ENCODE measurements around the gene ERBB3.
"Not testable (repeated sequence)": the region's sequence is repeated elsewhere in the genome, so short reads cannot be mapped to it uniquely, and the experiment has no call there.

The ERBB3 gene

DNA sequence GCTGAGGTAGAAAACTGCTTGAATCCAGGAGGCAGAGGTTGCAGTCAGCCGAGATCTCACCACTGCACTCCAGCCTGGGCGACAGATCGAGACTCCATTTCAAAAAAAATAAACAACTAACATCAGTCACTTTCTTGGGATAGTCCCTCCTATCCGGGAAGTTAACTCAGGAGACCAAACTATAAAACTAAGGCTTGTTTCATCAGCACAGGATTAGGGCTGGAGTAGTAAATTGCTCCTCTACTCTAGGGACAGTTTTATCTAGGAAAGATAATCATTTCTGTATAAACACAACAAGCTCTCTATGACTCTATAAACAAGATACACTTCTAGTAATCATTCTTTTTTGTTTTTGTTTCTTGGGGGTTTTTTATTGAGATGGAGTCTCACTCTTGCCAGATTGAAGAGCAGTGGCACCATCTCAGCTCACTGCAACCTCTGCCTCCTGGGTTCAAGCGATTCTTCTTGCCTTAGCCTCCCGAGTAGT lies 26.5 kb upstream of the ERBB3 start:
- no peak for TF ChIP-seq CTCF (IDR thresholded peaks at IDR 0.05)
- no peaks in the 10 kb centered on the region for H3K4me1 Mint-ChIP-seq
- no peaks in the 10 kb centered on the region for H3K27me3 Mint-ChIP-seq (ENCODE audit: low read depth, poor library complexity)
- H3K27ac Mint-ChIP-seq, result no peak overlapping the region
- H3K36me3 Mint-ChIP-seq (ENCODE audit: low read depth), result no peaks in the 10 kb centered on the region
- H3K4me3 Mint-ChIP-seq, result no peak overlapping the region
- no peak for DNase-seq
- no peaks in the 10 kb centered on the region for H3K9me3 Mint-ChIP-seq

DNA sequence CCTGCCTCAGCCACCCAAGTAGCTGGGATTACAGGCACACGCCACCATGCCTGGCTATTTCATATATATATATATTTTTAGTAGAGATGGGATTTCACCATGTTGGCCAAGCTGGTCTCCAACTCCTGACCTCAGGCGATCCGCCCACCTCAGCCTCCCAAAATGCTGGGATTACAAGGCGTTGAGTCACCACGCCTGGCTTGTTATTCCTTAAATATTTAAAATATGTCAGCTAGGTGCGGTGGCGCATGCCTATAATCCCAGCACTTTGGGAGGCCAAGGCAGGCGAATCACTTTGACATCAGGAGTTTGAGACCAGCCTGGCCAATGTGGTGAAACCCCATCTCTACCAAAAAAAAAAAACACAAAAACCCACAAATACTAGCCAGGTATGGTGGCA lies 20.0 kb upstream of the ERBB3 start:
- not testable (repeated sequence) for H3K4me3 Mint-ChIP-seq; H3K27ac Mint-ChIP-seq; DNase-seq; H3K27me3 Mint-ChIP-seq (ENCODE audit: low read depth, poor library complexity); H3K9me3 Mint-ChIP-seq; H3K36me3 Mint-ChIP-seq (ENCODE audit: low read depth); H3K4me1 Mint-ChIP-seq

- Mint-ChIP-seq H3K4me1 (no peaks in the 10 kb centered on the region), H3K36me3 (ENCODE audit: low read depth) (no peaks in the 10 kb centered on the region), H3K27me3 (ENCODE audit: low read depth, poor library complexity) (peaks cover 9% of the 10 kb centered on the region), H3K27ac (no peak overlapping the region), H3K4me3 (no peak overlapping the region), H3K9me3 (no peaks in the 10 kb centered on the region)
- DNase-seq, result no peak
- no peak for TF ChIP-seq CTCF (IDR thresholded peaks at IDR 0.05)
Measured at GRCh38 chr12:56061982-56062381, 18.0 kb upstream of the ERBB3 start.

GRCh38 chr12:56062996-56063395 lies 17.0 kb upstream of the ERBB3 start:
- H3K27ac Mint-ChIP-seq, result no peak overlapping the region
- no peaks in the 10 kb centered on the region for H3K36me3 Mint-ChIP-seq (ENCODE audit: low read depth)
- H3K27me3 Mint-ChIP-seq (ENCODE audit: low read depth, poor library complexity), result peaks cover 9% of the 10 kb centered on the region
- TF ChIP-seq CTCF (IDR thresholded peaks at IDR 0.05), result no peak
- no peak overlapping the region for H3K4me3 Mint-ChIP-seq
- H3K4me1 Mint-ChIP-seq, result no peaks in the 10 kb centered on the region
- H3K9me3 Mint-ChIP-seq, result no peaks in the 10 kb centered on the region
- no peak for DNase-seq

DNA sequence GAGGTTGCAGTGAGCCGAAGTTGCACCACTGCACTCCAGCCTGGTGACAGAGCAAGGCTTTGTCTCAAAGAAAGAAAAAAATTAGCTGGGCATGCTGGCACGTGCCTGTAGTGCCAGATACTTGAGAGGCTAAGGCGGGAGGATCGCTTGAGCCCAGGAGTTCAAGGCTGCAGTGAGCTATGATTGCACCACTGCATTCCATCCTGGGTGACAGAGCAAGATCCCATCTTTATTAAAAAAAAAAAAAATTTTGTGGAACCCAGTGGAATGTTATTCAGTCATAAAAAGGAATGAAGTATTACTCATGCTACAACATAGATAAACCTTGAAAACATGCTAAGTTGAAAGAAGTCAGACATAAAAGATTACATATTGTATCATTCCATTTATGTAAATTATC lies 8.3 kb upstream of the ERBB3 start:
- Mint-ChIP-seq H3K36me3 (ENCODE audit: low read depth) (no peaks in the 10 kb centered on the region), H3K4me3 (no peak overlapping the region), H3K27ac (no peak overlapping the region), H3K9me3 (peaks cover 5% of the 10 kb centered on the region), H3K27me3 (ENCODE audit: low read depth, poor library complexity) (peaks cover 17% of the 10 kb centered on the region), H3K4me1 (no peaks in the 10 kb centered on the region)
- DNase-seq, result no peak
- no peak for TF ChIP-seq CTCF (IDR thresholded peaks at IDR 0.05)

- TF ChIP-seq CTCF (IDR thresholded peaks at IDR 0.05), result no peak
- no peak for DNase-seq
- Mint-ChIP-seq H3K9me3 (peaks cover 7% of the 10 kb centered on the region), H3K4me1 (peaks cover 7% of the 10 kb centered on the region), H3K4me3 (no peak overlapping the region), H3K27me3 (ENCODE audit: low read depth, poor library complexity) (peaks cover 13% of the 10 kb centered on the region), H3K36me3 (ENCODE audit: low read depth) (no peaks in the 10 kb centered on the region), H3K27ac (no peak overlapping the region)
Measured at GRCh38 chr12:56074396-56074795, 5.6 kb upstream of the ERBB3 start.

GRCh38 chr12:56077966-56078365 lies 2.0 kb upstream of the ERBB3 start:
- Mint-ChIP-seq H3K27me3 (ENCODE audit: low read depth, poor library complexity) (peaks cover 31% of the 10 kb centered on the region), H3K4me1 (peaks cover 26% of the 10 kb centered on the region)
- not testable (repeated sequence) for H3K9me3 Mint-ChIP-seq; DNase-seq; H3K27ac Mint-ChIP-seq; H3K4me3 Mint-ChIP-seq; H3K36me3 Mint-ChIP-seq (ENCODE audit: low read depth)

All from nephron progenitor cell (in vitro differentiated cells).